ENCODE data around the gene CSNK1G1.

The CSNK1G1 gene

GRCh38 chr15:64146520-64146884 lies 209.5 kb downstream of the CSNK1G1 start:
- H3K4me3 ChIP-seq (ENCODE audit: low read length): no peak overlapping the region
- no peak for TF ChIP-seq ZNF274 (IDR thresholded peaks at IDR 0.05; ENCODE audit: low read depth, low read length)

DNA sequence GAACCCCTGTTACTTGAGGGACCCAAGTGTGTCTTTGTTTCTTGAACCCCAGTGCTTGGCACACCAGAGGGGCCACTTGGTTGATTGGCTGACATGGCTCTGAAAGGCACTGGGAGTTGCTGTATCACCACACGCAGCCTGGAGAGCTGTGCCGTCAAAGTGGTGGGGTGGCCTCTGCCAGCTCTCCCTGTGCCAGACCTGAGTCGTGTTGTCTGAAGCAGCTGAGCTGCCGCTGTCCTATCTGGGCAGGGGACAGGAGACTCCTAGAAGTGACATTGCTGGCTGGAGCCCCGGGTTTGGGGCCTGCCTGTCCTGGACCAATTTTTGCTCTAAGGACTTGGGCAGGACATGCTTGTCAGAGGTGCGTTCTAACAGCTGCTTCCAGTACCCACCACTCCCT lies 209.9 kb downstream of the CSNK1G1 start:
- no peak for TF ChIP-seq ZNF274 (IDR thresholded peaks at IDR 0.05; ENCODE audit: low read depth, low read length)
- H3K4me3 ChIP-seq (ENCODE audit: low read length): no peak overlapping the region

DNA sequence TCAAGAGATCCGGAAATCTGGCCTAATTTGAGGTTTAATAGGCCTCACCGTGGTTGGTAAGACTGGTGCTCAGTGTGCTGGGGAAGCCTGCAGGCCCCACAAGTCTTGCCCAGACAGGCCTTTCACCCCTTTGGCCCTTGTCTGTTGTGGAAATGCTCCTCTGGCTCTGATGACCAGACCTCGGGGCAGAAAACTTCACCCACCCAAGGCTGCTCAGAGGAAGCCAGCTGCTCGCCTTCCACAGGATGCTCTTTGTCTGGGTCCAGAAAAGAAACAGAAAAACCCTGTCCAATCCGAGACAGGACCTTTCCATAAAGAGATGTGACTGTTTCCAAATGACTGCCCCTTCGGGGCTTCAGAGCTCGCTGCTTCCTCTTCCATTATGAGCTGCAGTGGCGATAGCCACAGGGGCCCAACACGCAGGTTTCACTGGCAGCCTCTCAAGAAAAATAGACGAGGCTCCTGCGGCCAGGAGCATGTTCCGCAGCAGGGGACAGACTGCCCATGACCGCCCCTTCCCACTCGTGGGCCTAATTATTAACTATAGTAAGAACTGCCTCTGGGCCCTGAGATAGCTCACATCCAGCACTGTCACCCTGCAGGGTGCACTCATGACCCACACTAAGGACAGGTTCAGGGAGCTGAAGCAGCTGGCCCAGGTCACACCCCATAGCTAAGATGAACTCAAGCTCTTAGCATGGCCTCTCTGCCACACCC lies 211.2 kb downstream of the CSNK1G1 start:
- no peak for TF ChIP-seq ZNF274 (IDR thresholded peaks at IDR 0.05; ENCODE audit: low read depth, low read length)
- no peak overlapping the region for H3K4me3 ChIP-seq (ENCODE audit: low read length)

DNA sequence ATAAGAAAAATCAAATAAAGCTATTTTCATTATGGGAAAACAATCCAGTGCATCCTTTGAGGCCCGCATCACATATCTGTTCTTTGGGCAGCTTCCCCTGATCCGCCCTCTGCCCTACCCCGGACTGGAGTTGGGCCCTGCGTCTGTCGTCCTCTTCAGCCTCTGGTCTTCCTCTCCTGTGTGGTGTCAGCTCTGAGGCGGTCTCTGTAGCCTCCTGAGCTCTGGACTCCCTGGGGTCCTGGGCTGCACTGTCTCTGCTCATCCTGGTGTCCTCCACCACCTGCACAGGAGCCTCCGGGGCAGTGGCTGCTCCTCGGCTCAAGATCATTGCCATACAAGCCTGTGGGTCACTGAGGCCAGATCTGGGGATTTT lies 211.8 kb downstream of the CSNK1G1 start:
- H3K4me3 ChIP-seq (ENCODE audit: low read length): no peak overlapping the region
- no peak for TF ChIP-seq ZNF274 (IDR thresholded peaks at IDR 0.05; ENCODE audit: low read depth, low read length)

DNA sequence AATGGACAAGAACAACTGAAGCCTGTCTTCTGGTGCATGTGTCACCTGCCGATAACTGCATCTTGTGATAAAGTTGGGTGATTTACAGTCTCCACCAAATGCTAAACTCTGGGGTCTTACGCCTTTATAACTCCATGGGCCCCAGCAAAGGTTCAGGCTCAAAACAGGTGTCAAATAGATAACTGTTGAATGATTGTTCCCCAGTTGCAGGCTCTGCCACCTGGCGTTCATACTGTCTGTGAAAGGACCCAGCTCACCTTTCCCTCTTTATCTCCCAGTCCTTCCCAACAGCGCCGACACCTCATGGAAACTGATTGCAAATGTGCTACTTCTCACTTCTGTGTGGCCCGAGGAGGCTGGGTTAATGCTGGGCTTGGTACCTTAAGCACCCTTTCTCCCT lies 212.7 kb downstream of the CSNK1G1 start:
- H3K4me3 ChIP-seq (ENCODE audit: low read length): no peak overlapping the region
- TF ChIP-seq ZNF274 (IDR thresholded peaks at IDR 0.05; ENCODE audit: low read depth, low read length): no peak

DNA sequence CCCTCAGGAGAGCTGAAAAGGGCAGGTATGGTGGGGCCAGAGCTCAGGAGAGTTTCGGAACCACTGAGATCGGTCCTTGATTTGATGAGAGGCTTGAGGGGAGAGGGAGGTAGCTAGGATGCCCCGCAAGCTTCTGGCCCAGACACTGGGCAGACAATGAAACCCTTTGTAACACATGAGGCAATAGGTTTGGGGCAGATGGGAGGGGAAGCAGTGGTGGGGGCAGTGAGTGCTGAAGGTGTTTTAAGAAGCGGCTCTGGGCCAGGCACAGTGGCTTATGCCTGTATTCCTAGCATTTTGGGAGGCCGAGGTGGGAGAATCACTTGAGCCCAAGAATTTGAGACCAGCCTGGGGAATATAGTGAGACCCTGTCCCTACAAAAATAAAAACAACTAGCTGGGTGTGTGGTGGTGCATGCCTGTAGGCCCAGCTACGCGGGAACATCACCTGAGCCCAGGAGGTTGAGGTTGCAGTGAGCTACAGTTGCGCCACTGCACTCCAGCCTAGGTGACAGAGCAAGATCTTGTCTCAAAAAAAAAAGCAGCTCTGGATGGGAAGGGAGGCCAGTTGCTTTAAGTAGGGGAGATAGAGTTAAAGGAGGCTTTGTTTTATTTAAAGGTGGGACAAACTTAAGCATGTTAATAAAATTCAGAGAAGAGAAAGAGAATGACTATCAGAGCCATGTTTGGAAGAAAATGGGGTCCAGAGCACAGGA lies 214.0 kb downstream of the CSNK1G1 start:
- no peak overlapping the region for H3K4me3 ChIP-seq (ENCODE audit: low read length)
- no peak for TF ChIP-seq ZNF274 (IDR thresholded peaks at IDR 0.05; ENCODE audit: low read depth, low read length)

DNA sequence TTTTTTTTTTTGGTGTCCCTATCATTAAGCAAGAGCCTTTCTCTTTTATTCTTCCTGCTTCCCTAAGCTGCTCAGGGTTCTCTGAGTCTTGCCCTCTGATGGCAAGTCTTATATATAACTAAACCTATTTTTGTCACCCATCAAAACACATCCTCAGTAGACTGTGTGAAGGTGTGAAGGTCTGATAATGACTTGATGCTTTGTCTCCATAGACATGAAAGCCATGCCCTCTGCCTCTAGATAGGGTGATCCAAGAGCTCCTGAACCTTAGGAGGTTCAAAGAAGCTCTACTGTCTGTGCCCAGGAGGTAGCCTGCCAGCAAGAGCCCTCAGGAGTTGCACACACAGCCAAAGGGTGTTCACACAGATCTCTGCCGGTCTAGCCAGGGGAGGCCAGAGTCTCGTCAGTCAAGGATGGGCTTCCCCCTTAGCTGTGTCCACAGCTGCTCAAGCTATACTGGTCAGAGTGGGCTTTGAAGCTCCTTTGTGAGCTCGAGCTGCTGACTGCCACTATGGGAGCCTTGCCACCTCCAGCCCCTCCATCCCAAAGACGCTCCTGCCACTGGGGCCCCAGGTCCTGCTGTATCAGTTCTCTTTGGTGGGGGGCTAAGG lies 217.5 kb downstream of the CSNK1G1 start:
- no peak overlapping the region for H3K4me3 ChIP-seq (ENCODE audit: low read length)
- no peak for TF ChIP-seq ZNF274 (IDR thresholded peaks at IDR 0.05; ENCODE audit: low read depth, low read length)

GRCh38 chr15:64137226-64137833 lies 218.6 kb downstream of the CSNK1G1 start:
- TF ChIP-seq ZNF274 (IDR thresholded peaks at IDR 0.05; ENCODE audit: low read depth, low read length): no peak
- H3K4me3 ChIP-seq (ENCODE audit: low read length): no peak overlapping the region

DNA sequence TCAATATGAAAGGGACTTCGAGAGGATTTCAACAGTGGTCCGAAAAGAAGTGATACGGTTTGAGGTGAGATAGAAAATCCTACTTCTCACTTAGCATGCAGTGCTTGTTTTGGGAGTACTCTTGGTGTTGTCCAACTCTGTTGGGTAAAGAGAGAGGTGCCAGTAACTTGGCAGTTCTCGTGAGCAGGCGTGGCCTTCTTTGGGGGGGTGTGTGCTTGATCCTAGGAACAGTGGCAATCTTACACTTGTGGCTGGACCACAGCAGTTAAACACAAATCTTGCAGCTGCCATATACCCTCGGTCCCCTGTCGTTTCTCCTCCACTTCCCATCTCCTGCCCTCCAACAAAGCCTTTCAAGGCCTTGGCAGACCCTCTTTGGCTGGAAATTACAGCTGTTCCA lies 219.6 kb downstream of the CSNK1G1 start:
- TF ChIP-seq ZNF274 (IDR thresholded peaks at IDR 0.05; ENCODE audit: low read depth, low read length): no peak

GRCh38 chr15:64134345-64134829 lies 221.6 kb downstream of the CSNK1G1 start:
- TF ChIP-seq ZNF274 (IDR thresholded peaks at IDR 0.05; ENCODE audit: low read depth, low read length): no peak
- no peak overlapping the region for H3K4me3 ChIP-seq (ENCODE audit: low read length)

More for the DNA sequence above, 219.6 kb downstream of the CSNK1G1 start:
- no peak overlapping the region for H3K4me3 ChIP-seq (ENCODE audit: low read length)

DNA sequence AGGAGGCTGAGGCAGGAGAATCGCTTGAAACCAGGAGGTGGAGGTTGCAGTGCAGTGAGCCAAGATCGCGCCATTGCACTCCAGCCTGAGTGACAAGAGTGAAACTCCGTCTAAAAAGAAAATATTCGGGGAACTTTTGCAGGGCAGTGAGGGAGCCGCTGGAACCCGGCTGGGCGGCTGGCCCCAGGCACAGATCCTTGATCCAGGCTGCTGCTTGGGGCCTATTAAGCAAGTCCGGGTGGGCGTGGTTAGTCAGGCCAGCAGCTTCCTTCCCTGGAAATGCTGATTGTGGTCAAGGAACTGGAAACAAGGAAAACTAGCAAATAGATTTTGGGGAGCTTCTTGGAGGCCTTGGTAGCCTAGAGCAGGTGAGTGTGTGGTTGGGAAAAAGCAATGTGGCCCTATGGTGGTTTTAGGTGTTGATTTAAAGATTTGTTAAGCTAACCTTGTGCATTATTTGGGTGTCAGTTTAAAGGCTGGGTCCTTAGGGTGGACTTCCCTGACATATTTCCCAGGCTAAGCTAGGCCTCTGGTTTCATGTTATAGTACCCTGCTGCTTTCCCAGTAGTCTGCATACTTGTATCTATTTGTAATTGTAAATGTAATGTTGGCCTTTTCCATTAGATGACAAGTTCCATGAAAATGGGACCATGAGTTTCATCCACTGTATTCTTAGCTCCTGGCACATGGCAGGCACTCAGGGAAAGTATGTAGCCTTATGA lies 222.2 kb downstream of the CSNK1G1 start:
- TF ChIP-seq ZNF274 (IDR thresholded peaks at IDR 0.05; ENCODE audit: low read depth, low read length): no peak
- H3K4me3 ChIP-seq (ENCODE audit: low read length): no peak overlapping the region

- no peak for TF ChIP-seq ZNF274 (IDR thresholded peaks at IDR 0.05; ENCODE audit: low read depth, low read length)
These were observed 223.8 kb downstream of the CSNK1G1 start for GRCh38 chr15:64132217-64132616.

GRCh38 chr15:64131547-64131946 lies 224.4 kb downstream of the CSNK1G1 start:
- TF ChIP-seq ZNF274 (IDR thresholded peaks at IDR 0.05; ENCODE audit: low read depth, low read length): no peak
- H3K4me3 ChIP-seq (ENCODE audit: low read length): no peak overlapping the region

More at GRCh38 chr15:64132217-64132616, 223.8 kb downstream of the CSNK1G1 start:
- no peak overlapping the region for H3K4me3 ChIP-seq (ENCODE audit: low read length)

- H3K4me3 ChIP-seq (ENCODE audit: low read length): no peak overlapping the region
- TF ChIP-seq ZNF274 (IDR thresholded peaks at IDR 0.05; ENCODE audit: low read depth, low read length): no peak
These were observed 225.8 kb downstream of the CSNK1G1 start for GRCh38 chr15:64130159-64130558.
